H1 (cell line): ENCODE measurements around the gene USH1G. TPM values are rescaled to one million over a fixed set of nuclear protein-coding genes. Genes with fewer than 3 reads are reported as not detected.
A peak's percentile ranks its signal among the peaks of the same experiment; 100 is the strongest.

Experiments
- CTCF ChIA-PET: fragments of 300-600 bp; sonication (Branson Sonifier 250); formaldehyde crosslinking; loops from one replicate; lab custom pipeline; 2021; ENCODE audit not compliant: partially characterized antibody; lab: Charles Lee
- POLR2A ChIA-PET: fragments of 300-600 bp; sonication (Branson Sonifier 250); formaldehyde crosslinking; loops from one replicate; lab custom pipeline; 2021; ENCODE audit warnings: inconsistent platforms; ENCODE audit not compliant: partially characterized antibody; lab: Charles Lee
- DNase-seq, 2 experiments: peaks; one replicate each; pipeline versions ENCODE4 v3.0.0 to v3.0.0-alpha.2; 2010 to 2022; ENCODE audit warnings: low spot score in 2 of 2, low read depth in 1 of 2, mixed read lengths in 1 of 2
- FAIRE-seq: peaks from 2 replicates; lab custom pipeline; 2011; peaks lifted over from hg19 to GRCh38; lab: Jason Lieb, UNC
- H2AFZ ChIP-seq: 2 replicates; pipeline ENCODE4 v1.8.1; 2012; ENCODE audit warnings: low read length, inconsistent platforms
- H2AK5ac ChIP-seq: 2 replicates; pipeline ENCODE4 v1.6.1; 2013; ENCODE audit warnings: low read depth, low read length
- H2BK120ac ChIP-seq: replicated peaks from 2 replicates; pipeline ENCODE3; 2013; ENCODE audit warnings: low read depth, low read length, inconsistent platforms
- H2BK12ac ChIP-seq: 2 replicates; pipeline ENCODE4 v1.6.1; 2013; ENCODE audit warnings: low read depth, low read length
- H2BK15ac ChIP-seq: 2 replicates; pipeline ENCODE4 v1.6.1; 2013; ENCODE audit warnings: low read length
- H2BK20ac ChIP-seq: 2 replicates; pipeline ENCODE4 v1.6.1; 2013; ENCODE audit warnings: low read length
- H2BK5ac ChIP-seq: 2 replicates; pipeline ENCODE4 v1.6.1; 2013; ENCODE audit warnings: low read depth, low read length
- H3K14ac ChIP-seq: 2 replicates; pipeline ENCODE4 v1.6.1; 2013; ENCODE audit warnings: inconsistent platforms; ENCODE audit not compliant: insufficient read length
- H3K18ac ChIP-seq: 2 replicates; pipeline ENCODE4 v1.6.1; 2013; ENCODE audit warnings: low read length; ENCODE audit errors: extremely low read depth
- H3K23ac ChIP-seq: 2 replicates; pipeline ENCODE4 v1.6.1; 2013; ENCODE audit warnings: inconsistent platforms; ENCODE audit not compliant: insufficient read length
- H3K23me2 ChIP-seq: 2 replicates; pipeline ENCODE4 v1.6.1; 2013; ENCODE audit warnings: low read depth, low read length
- H3K27ac ChIP-seq: 2 replicates; pipeline ENCODE4 v1.6.1; 2011; ENCODE audit warnings: low read depth, low read length, inconsistent platforms
- H3K27me3 ChIP-seq, 4 experiments: replicated peaks in 1 of 4; 1 replicate in 1 of 4; 2 replicates in 3 of 4; pipeline versions ENCODE4 v1.6.1 to v1.8.1; 2011 to 2013; ENCODE audit warnings: low read length in 3 of 4, mild to moderate bottlenecking in 3 of 4, inconsistent platforms in 2 of 4, mixed read lengths in 2 of 4, moderate library complexity in 1 of 4; ENCODE audit not compliant: control insufficient read depth in 3 of 4, insufficient read depth in 3 of 4; ENCODE audit errors: extremely low read depth in 1 of 4
- H3K36me3 ChIP-seq, 4 experiments: 2 replicates each; pipeline versions ENCODE4 v1.6.1 to v1.8.1; 2011 to 2013; ENCODE audit warnings: mild to moderate bottlenecking in 4 of 4, low read length in 3 of 4, moderate library complexity in 2 of 4, control low read depth in 1 of 4, inconsistent platforms in 1 of 4; ENCODE audit not compliant: insufficient read depth in 4 of 4, control insufficient read depth in 2 of 4
- H3K4ac ChIP-seq: replicated peaks from 2 replicates; pipeline ENCODE3; 2013; ENCODE audit warnings: low read length, low read depth, mixed read lengths, inconsistent platforms; ENCODE audit not compliant: insufficient read length
- H3K4me1 ChIP-seq, 4 experiments: replicated peaks in 1 of 4; 1 replicate in 1 of 4; 2 replicates in 3 of 4; pipeline versions ENCODE4 v1.6.1 to v1.8.1; 2011 to 2013; ENCODE audit warnings: low read length in 3 of 4, inconsistent platforms in 2 of 4, mixed read lengths in 1 of 4; ENCODE audit not compliant: insufficient read depth in 4 of 4, control insufficient read depth in 3 of 4
- H3K4me2 ChIP-seq, 2 experiments: 2 replicates each; pipeline versions ENCODE4 v1.6.1 to v1.8.1; 2011 to 2013; ENCODE audit warnings: low read depth in 2 of 2, low read length in 2 of 2, control low read depth in 1 of 2, inconsistent platforms in 1 of 2, mild to moderate bottlenecking in 1 of 2; ENCODE audit not compliant: insufficient read depth in 1 of 2
- H3K4me3 ChIP-seq, 4 experiments: fragments of 200-600, 300-600 bp in 1 of 4; sonication (generic), shearing (Covaris generic), sonication (Bioruptor Twin) in 1 of 4; 2 replicates each; pipeline versions ENCODE4 v1.5.1 to v1.8.1; 2011 to 2016; ENCODE audit warnings: low read length in 4 of 4, low read depth in 3 of 4, control low read depth in 2 of 4, inconsistent platforms in 2 of 4, mild to moderate bottlenecking in 2 of 4, mixed read lengths in 1 of 4, moderate library complexity in 1 of 4; ENCODE audit not compliant: insufficient read depth in 2 of 4; ENCODE audit errors: extremely low read depth in 1 of 4
- H3K56ac ChIP-seq: replicated peaks from 2 replicates; pipeline ENCODE3; 2013; ENCODE audit warnings: low read depth, mild to moderate bottlenecking, mixed read lengths, low read length, inconsistent platforms; ENCODE audit not compliant: insufficient read length
- H3K79me1 ChIP-seq: 2 replicates; pipeline ENCODE4 v1.6.1; 2013; ENCODE audit warnings: low read depth, low read length, control low read depth
- H3K79me2 ChIP-seq, 2 experiments: 2 replicates each; pipeline versions ENCODE4 v1.6.1 to v1.8.1; 2012 to 2013; ENCODE audit warnings: low read length in 2 of 2, mild to moderate bottlenecking in 2 of 2, inconsistent platforms in 1 of 2; ENCODE audit not compliant: insufficient read depth in 2 of 2, control insufficient read depth in 1 of 2
- H3K9ac ChIP-seq, 4 experiments: replicated peaks in 1 of 4; 1 replicate in 1 of 4; 2 replicates in 3 of 4; pipeline versions ENCODE4 v1.6.1 to v1.8.1; 2011 to 2013; ENCODE audit warnings: low read depth in 3 of 4, low read length in 3 of 4, control low read depth in 2 of 4, mild to moderate bottlenecking in 2 of 4, moderate library complexity in 2 of 4, inconsistent platforms in 1 of 4; ENCODE audit errors: extremely low read depth in 1 of 4
- H3K9me3 ChIP-seq, 2 experiments: 2 replicates each; pipeline versions ENCODE4 v1.6.1 to v1.8.1; 2012 to 2013; ENCODE audit warnings: mild to moderate bottlenecking in 2 of 2, moderate library complexity in 2 of 2, control low read depth in 1 of 2, inconsistent platforms in 1 of 2, low read depth in 1 of 2, low read length in 1 of 2, mixed read lengths in 1 of 2; ENCODE audit not compliant: insufficient read depth in 2 of 2
- H4K20me1 ChIP-seq, 2 experiments: replicated peaks in 1 of 2; 2 replicates each; pipeline versions ENCODE3 to v1.8.1; 2011 to 2013; ENCODE audit warnings: inconsistent platforms in 2 of 2, low read length in 2 of 2, mild to moderate bottlenecking in 1 of 2; ENCODE audit not compliant: insufficient read depth in 2 of 2, control insufficient read depth in 1 of 2
- H4K5ac ChIP-seq: 2 replicates; pipeline ENCODE4 v1.6.1; 2013; ENCODE audit warnings: low read length, low read depth, mixed read lengths, inconsistent platforms; ENCODE audit not compliant: insufficient read length
- H4K8ac ChIP-seq: 2 replicates; pipeline ENCODE4 v1.8.0; 2013; ENCODE audit warnings: mild to moderate bottlenecking, moderate library complexity, low read length, inconsistent platforms; ENCODE audit not compliant: insufficient read depth; ENCODE audit errors: extremely low read depth
- H4K91ac ChIP-seq: replicated peaks from 2 replicates; pipeline ENCODE3; 2013; ENCODE audit warnings: low read length, mixed read lengths, inconsistent platforms; ENCODE audit not compliant: insufficient read length
- CBX8 ChIP-seq: fragments of 300-800, 300-1000 bp; sonication (generic); IDR thresholded peaks from 2 replicates; pipeline ENCODE4 v1.7.1; 2016; ENCODE audit warnings: low read depth, low read length, borderline replicate concordance
- EGR1 ChIP-seq: IDR thresholded peaks from 2 replicates; pipeline ENCODE4 v1.6.1; 2011; ENCODE audit warnings: low read depth, low read length, borderline replicate concordance
- KDM4A ChIP-seq: IDR thresholded peaks from one replicate; pipeline ENCODE4 v1.7.1; 2012; ENCODE audit warnings: low read depth, mild to moderate bottlenecking, moderate library complexity, low read length, inconsistent platforms; ENCODE audit not compliant: severe bottlenecking
- NRF1 ChIP-seq: IDR thresholded peaks from 2 replicates; pipeline ENCODE4 v1.6.1; 2011; ENCODE audit warnings: mild to moderate bottlenecking, low read depth, low read length, improper control_type of control experiment
- POLR2AphosphoS5 ChIP-seq: IDR thresholded peaks from 2 replicates; pipeline ENCODE4 v1.6.1; 2011; ENCODE audit warnings: low read depth, low read length
- RAD21 ChIP-seq, 2 experiments: IDR thresholded peaks in 1 of 2; conservative IDR thresholded peaks in 1 of 2; 2 replicates each; pipeline ENCODE4 v1.6.1; 2011; ENCODE audit warnings: low read depth in 2 of 2, low read length in 2 of 2, improper control_type of control experiment in 1 of 2, inconsistent platforms in 1 of 2, mild to moderate bottlenecking in 1 of 2, moderate library complexity in 1 of 2
- SUZ12 ChIP-seq: fragments of 200-600 bp; sonication (generic); IDR thresholded peaks from 2 replicates; pipeline ENCODE4 v1.6.1; 2012; ENCODE audit warnings: mild to moderate bottlenecking, inconsistent platforms, low read length, moderate library complexity, mixed read lengths
- WGBS, 2 experiments: shearing (Covaris generic) in 1 of 2; methylation state at CpG; one replicate each; pipeline versions ENCODE4 v1.1.6 to v1.1.7; 2013 to 2015; ENCODE audit warnings: low lambda C conversion rate in 2 of 2, mixed read lengths in 2 of 2, inconsistent platforms in 1 of 2, low coverage in 1 of 2, missing lambda C conversion rate in 1 of 2; ENCODE audit not compliant: insufficient replicate concordance in 2 of 2, insufficient coverage in 1 of 2, insufficient read length in 1 of 2; ENCODE audit errors: extremely low coverage in 1 of 2, missing lambda C conversion rate in 1 of 2; 5-methylcytosine and 5-hydroxymethylcytosine counted together
- polyA plus RNA-seq, 7 experiments: library from polyadenylated mRNA; depleted of rRNA in 3 of 7; stranded (reverse) in 5 of 7; unstranded in 2 of 7; fragments of >200 nt in 5 of 7; fragments of 200-250 nt in 2 of 7; gene quantifications; 1 replicate in 5 of 7; 2 replicates in 1 of 7; 4 replicates in 1 of 7; pipeline versions ENCODE4 v1.2.1 to v1.2.3, GENCODE V29; 2011 to 2013; ENCODE audit warnings: missing spikeins in 2 of 7, mixed read lengths in 2 of 7
- total RNA-seq: library from RNA; stranded (reverse); fragmentation: NEBNext Ultra II Directional; extraction: Animal tissue kit (Norgen Biotek cat#: 25700); gene quantifications from 2 replicates; pipeline ENCODE4 v1.2.1, GENCODE V29; 2021

USH1G gene
- total and polyA plus RNA-seq, 2 of the 8 experiments (the other 6 are each of a cell fraction or from before 2014, with no cell fraction given): 1.6 to 4.3 TPM

- H4K8ac ChIP-seq: no peak overlapping the region
- no peak overlapping the region for H2AFZ ChIP-seq
- no peak overlapping the region for H4K5ac ChIP-seq
- no peak overlapping the region; a peak in 1 of 7 replicates for H3K9ac ChIP-seq
- H2BK15ac ChIP-seq: 0 out of 2 replicates have a peak overlapping the region, but pooled peaks have one; percentile 24
- H3K4me1 ChIP-seq: peaks cover 0 to 9% (median 8%) of the 10 kb centered on the region in 4 experiments; a peak in 6 of 7 replicates
- TF ChIP-seq POLR2AphosphoS5: no peak
- no peak for TF ChIP-seq KDM4A
- no peak for TF ChIP-seq SUZ12
- no peak for TF ChIP-seq RAD21 (IDR thresholded peaks at IDR 0.05 in 1 of 2, conservative IDR thresholded peaks at IDR 0.05 in 1 of 2; ENCODE audit: low read depth in 2 of 2, low read length in 2 of 2)
- no peak for TF ChIP-seq EGR1
- no peak for TF ChIP-seq CBX8
- no peak for TF ChIP-seq NRF1
- TF ChIP-seq, all 59 proteins: peak for 0
- Histone ChIP-seq H2BK20ac (no peak overlapping the region), H3K4me2 (no peak overlapping the region), H3K56ac (no peak overlapping the region), H3K4ac (no peak overlapping the region), H2BK12ac (peak overlapping the region; percentile 72; the same call in 1 of the 2 replicates), H3K79me2 (no peaks in the 10 kb centered on the region), H4K91ac (peak overlapping the region; percentile 27), H2BK120ac (no peak overlapping the region), H2AK5ac (no peak overlapping the region), H3K4me3 (no peak overlapping the region), H4K20me1 (peaks cover 0 to 4% of the 10 kb centered on the region in 2 experiments), H3K36me3 (no peaks in the 10 kb centered on the region), H3K23ac (no peak overlapping the region), H3K27me3 (peaks cover 0 to 5% (median 0%) of the 10 kb centered on the region in 4 experiments; a peak in 4 of 7 replicates), H2BK5ac (no peak overlapping the region), H3K9me3 (no peaks in the 10 kb centered on the region), H3K23me2 (no peaks in the 10 kb centered on the region), H3K79me1 (no peaks in the 10 kb centered on the region), H3K14ac (no peak overlapping the region), H3K27ac (no peak overlapping the region), H3K18ac (no peak overlapping the region)
- WGBS, 2 experiments: 94% methylated on average over 11 of the region's 11 CpGs; no CpG with 5 or more reads in 1 of the 2 experiments
- CTCF ChIA-PET: interaction anchor here (1.0 to 49.9 kb wide), 3 partner anchors 21 to 55 kb away, joined by 3 to 1072 read pairs (median 4); no protein-coding TSS in a partner anchor
- DNase-seq (no peak), FAIRE-seq (no peak)
- POLR2A ChIA-PET: interaction anchor here (1.0 to 2.3 kb wide), 2 partner anchors 8 to 10 kb away, joined by 3 to 7 read pairs; no protein-coding TSS in a partner anchor
Observed at GRCh38 chr17:74916851-74917199, 6.2 kb downstream of the USH1G start.
